GM12878 (cell line): ENCODE data around the gene SAMD4A. TPM values are rescaled to one million over a fixed set of nuclear protein-coding genes. Genes with fewer than 3 reads are reported as not detected.

ENCODE experiments used
- ATAC-seq: fragments of 200-7000 bp; cut with Tn5 transposase; 3 replicates; pipeline ENCODE4 v1.9.1; 2020; ENCODE audit warnings: mild to moderate bottlenecking, moderate library complexity
- BruUV-seq: library from RNA; stranded (reverse); fragments of 400-500 nt; replicated peaks from 2 replicates; lab custom pipeline; 2021; lab: Mats Ljungman, UMichigan
- CTCF ChIA-PET: fragments of 300-600 bp; sonication (Branson Sonifier 250); formaldehyde crosslinking; extraction: SDS; loops from one replicate; lab custom pipeline; 2021; ENCODE audit warnings: inconsistent platforms; lab: Yijun Ruan, JAX
- POLR2A ChIA-PET: fragments of 350-600 bp; formaldehyde crosslinking; extraction: SDS; loops from one replicate; lab custom pipeline; 2021; ENCODE audit warnings: inconsistent platforms; lab: Charles Lee
- RAD21 ChIA-PET: fragments of 300-600 bp; sonication (Branson Sonifier 250); formaldehyde crosslinking; loops from one replicate; lab custom pipeline; 2023; ENCODE audit warnings: antibody characterized with exemption; ENCODE audit not compliant: unreplicated experiment; lab: Charles Lee
- SMC1A ChIA-PET: fragments of 300-600 bp; sonication (Branson Sonifier 250); formaldehyde crosslinking; loops from one replicate; lab custom pipeline; 2023; ENCODE audit not compliant: unreplicated experiment, uncharacterized antibody; lab: Charles Lee
- DNase-seq: peaks from one replicate; pipeline ENCODE4 v3.0.0-alpha.2; 2011; ENCODE audit warnings: low read depth, low spot score
- FAIRE-seq: peaks from 3 replicates; lab custom pipeline; 2011; peaks lifted over from hg19 to GRCh38; lab: Jason Lieb, UNC
- H2AFZ ChIP-seq: 2 replicates; pipeline ENCODE4 v1.6.0; 2011; ENCODE audit warnings: low read depth, low read length, control low read depth; ENCODE audit not compliant: control insufficient read depth
- H3K27ac ChIP-seq: 2 replicates; pipeline ENCODE4 v1.5.1; 2011; ENCODE audit warnings: control low read depth; ENCODE audit not compliant: control insufficient read depth, insufficient read depth
- H3K27me3 ChIP-seq, 2 experiments: replicated peaks in 1 of 2; 2 replicates each; pipeline versions ENCODE4 v1.6.0 to v1.6.1; 2011; ENCODE audit warnings: low read length in 1 of 2; ENCODE audit not compliant: control insufficient read depth in 2 of 2, insufficient read depth in 2 of 2
- H3K36me3 ChIP-seq, 2 experiments: 2 replicates each; pipeline ENCODE4 v1.5.1; 2011; ENCODE audit warnings: low read length in 1 of 2; ENCODE audit not compliant: control insufficient read depth in 2 of 2, insufficient read depth in 2 of 2
- H3K4me1 ChIP-seq: 2 replicates; pipeline ENCODE4 v1.6.1; 2011; ENCODE audit warnings: mild to moderate bottlenecking, low read length, moderate library complexity, mixed read lengths; ENCODE audit not compliant: control insufficient read depth, insufficient read depth
- H3K4me2 ChIP-seq: 2 replicates; pipeline ENCODE4 v1.6.0; 2011; ENCODE audit warnings: control low read depth; ENCODE audit not compliant: control insufficient read depth, insufficient read depth
- H3K4me3 ChIP-seq: fragments of 200-600 bp; sonication (generic); 2 replicates; pipeline ENCODE4 v1.5.1; 2016
- H3K79me2 ChIP-seq: 2 replicates; pipeline ENCODE4 v1.6.0; 2011; ENCODE audit warnings: low read length; ENCODE audit not compliant: control insufficient read depth, insufficient read depth
- H3K9ac ChIP-seq: 2 replicates; pipeline ENCODE4 v1.8.0; 2011; ENCODE audit warnings: low read length, control low read depth, mixed read lengths; ENCODE audit not compliant: control insufficient read depth, insufficient read depth
- H3K9me3 ChIP-seq: replicated peaks from 3 replicates; pipeline ENCODE4 v1.5.1; 2011; ENCODE audit warnings: mild to moderate bottlenecking, low read length; ENCODE audit not compliant: control insufficient read depth, insufficient read depth
- H4K20me1 ChIP-seq: 2 replicates; pipeline ENCODE4 v1.6.0; 2011; ENCODE audit not compliant: control insufficient read depth, insufficient read depth
- ASH2L ChIP-seq: fragments of 300-600, 200-600 bp; sonication (generic); IDR thresholded peaks from 2 replicates; pipeline ENCODE4 v1.6.1; 2017; ENCODE audit warnings: low read depth, mild to moderate bottlenecking, borderline replicate concordance
- BCL11A ChIP-seq: IDR thresholded peaks from 2 replicates; pipeline ENCODE4 v1.6.1; 2011; ENCODE audit warnings: low read depth, low read length
- CBFB ChIP-seq: IDR thresholded peaks from 2 replicates; pipeline ENCODE4 v1.6.1; 2016; ENCODE audit warnings: antibody characterized with exemption, low read depth
- CREM ChIP-seq: IDR thresholded peaks from 2 replicates; pipeline ENCODE4 v1.6.1; 2014; ENCODE audit warnings: antibody characterized with exemption, low read depth
- E4F1 ChIP-seq: fragments of 450-650 bp; IDR thresholded peaks from 2 replicates; pipeline ENCODE4 v1.6.1; 2018; ENCODE audit warnings: borderline replicate concordance, mild to moderate bottlenecking; ENCODE audit not compliant: partially characterized antibody
- ETV6 ChIP-seq, 2 experiments: fragments of 450-650 bp in 1 of 2; IDR thresholded peaks in 1 of 2; conservative IDR thresholded peaks in 1 of 2; 2 replicates each; pipeline ENCODE4 v1.6.1; 2014; ENCODE audit warnings: antibody characterized with exemption in 1 of 2, borderline replicate concordance in 1 of 2, low read depth in 1 of 2, mild to moderate bottlenecking in 1 of 2, moderate library complexity in 1 of 2
- EZH2 ChIP-seq: IDR thresholded peaks from 2 replicates; pipeline ENCODE4 v1.6.1; 2012; ENCODE audit warnings: low read depth, mild to moderate bottlenecking, control low read depth, inconsistent platforms, low read length, borderline replicate concordance; ENCODE audit not compliant: control insufficient read depth
- JUND ChIP-seq: IDR thresholded peaks from 2 replicates; pipeline ENCODE4 v1.6.1; 2012; ENCODE audit warnings: low read depth, mild to moderate bottlenecking, low read length, improper control_type of control experiment, moderate library complexity
- NBN ChIP-seq: fragments of 450-650 bp; IDR thresholded peaks from 2 replicates; pipeline ENCODE4 v1.6.1; 2016
- PKNOX1 ChIP-seq: fragments of 450-650 bp; IDR thresholded peaks from 2 replicates; pipeline ENCODE4 v1.6.1; 2016; ENCODE audit warnings: mild to moderate bottlenecking
- POU2F2 ChIP-seq: IDR thresholded peaks from 3 replicates; pipeline ENCODE4 v1.6.1; 2011; ENCODE audit warnings: low read depth, mild to moderate bottlenecking, low read length, borderline replicate concordance
- RBBP5 ChIP-seq: fragments of 200-600 bp; sonication (generic); conservative IDR thresholded peaks from 2 replicates; pipeline ENCODE4 v1.6.1; 2016
- RCOR1 ChIP-seq: conservative IDR thresholded peaks from 2 replicates; pipeline ENCODE4 v1.6.1; 2012; ENCODE audit warnings: low read depth, low read length, improper control_type of control experiment
- RUNX3 ChIP-seq: IDR thresholded peaks from 2 replicates; pipeline ENCODE4 v1.6.1; 2012; ENCODE audit warnings: low read length, inconsistent platforms
- SIN3A ChIP-seq: IDR thresholded peaks from 2 replicates; pipeline ENCODE4 v1.6.1; 2012; ENCODE audit warnings: low read depth, low read length, improper control_type of control experiment
- TBL1XR1 ChIP-seq: IDR thresholded peaks from 2 replicates; pipeline ENCODE4 v1.6.1; 2012; ENCODE audit warnings: low read depth, low read length, improper control_type of control experiment
- TCF3 ChIP-seq: IDR thresholded peaks from 2 replicates; pipeline ENCODE4 v1.6.1; 2012; ENCODE audit warnings: low read depth, mild to moderate bottlenecking, low read length, borderline replicate concordance; ENCODE audit not compliant: insufficient read depth
- WRNIP1 ChIP-seq: IDR thresholded peaks from 2 replicates; pipeline ENCODE4 v1.6.1; 2011; ENCODE audit warnings: low read depth, low read length, improper control_type of control experiment, borderline replicate concordance
- WGBS: methylation state at CpG from one replicate; pipeline ENCODE4 v1.1.6; 2016; ENCODE audit warnings: low lambda C conversion rate; ENCODE audit not compliant: insufficient replicate concordance, insufficient coverage; ENCODE audit errors: missing lambda C conversion rate; 5-methylcytosine and 5-hydroxymethylcytosine counted together
- in situ Hi-C: fragments of 300-500 bp; cut with MboI; formaldehyde crosslinking; loops from 9 replicates; pipeline ENCODE4 v1.14.3; 2018; ENCODE audit warnings: mixed read lengths
- intact Hi-C: fragments of 100-400 bp; cut with micrococcal nuclease; formaldehyde crosslinking; loops from one replicate; pipeline ENCODE4 v1.14.2; 2022; ENCODE audit not compliant: unreplicated experiment
- polyA plus RNA-seq, 11 experiments: library from polyadenylated mRNA; depleted of rRNA in 4 of 11; unstranded in 6 of 11; stranded (reverse) in 5 of 11; fragments of >200 nt; fragmentation: Nextera tagmentation in 4 of 11; fragmentation: Illumina TruSeq in 1 of 11; extraction: Ambion mirVana in 4 of 11; extraction: Trizol in 1 of 11; gene quantifications; 1 replicate in 1 of 11; 2 replicates in 10 of 11; pipeline versions ENCODE4 v1.2.1 to v1.2.3, GENCODE V29; 2011 to 2016; ENCODE audit warnings: inconsistent platforms in 2 of 11, missing spikeins in 2 of 11, low read depth in 1 of 11
- total RNA-seq, 4 experiments: library from RNA; depleted of rRNA in 3 of 4; stranded (reverse); fragments of >200 nt in 3 of 4; fragmentation: Illumina TruSeq in 1 of 4; extraction: Trizol in 1 of 4; gene quantifications; 2 replicates each; pipeline versions ENCODE4 v1.2.1 to v1.2.3, GENCODE V29; 2013 to 2021
- TF ChIP-seq, protein P1 (sequence below): fragments of 450-650 bp; IDR thresholded peaks from 2 replicates; pipeline ENCODE4 v1.6.1; 2014; ENCODE audit warnings: mild to moderate bottlenecking
- TF ChIP-seq, protein P2 (sequence below): IDR thresholded peaks from 2 replicates; pipeline ENCODE4 v1.6.1; 2012; ENCODE audit warnings: low read length, inconsistent platforms

SAMD4A gene
- total and polyA plus RNA-seq, 10 of the 15 experiments (the other 5 are each of a cell fraction or from before 2014, with no cell fraction given): 0.05 to 0.56 (median 0.31) TPM

- Histone ChIP-seq H3K4me3 (no peak overlapping the region), H3K27ac (no peak overlapping the region), H3K9ac (no peak overlapping the region), H2AFZ (no peak overlapping the region), H3K4me1 (peaks cover 25% of the 10 kb centered on the region), H3K9me3 (no peaks in the 10 kb centered on the region; the same call in 1 of the 3 replicates), H3K36me3 (no peaks in the 10 kb centered on the region), H3K79me2 (no peaks in the 10 kb centered on the region), H3K27me3 (no peaks in the 10 kb centered on the region), H4K20me1 (no peaks in the 10 kb centered on the region), H3K4me2 (peak overlapping the region; percentile 19; the same call in 1 of the 2 replicates)
- in situ Hi-C loops (no loop called here), intact Hi-C loops (no loop called here)
- 0% methylated on average over 2 of the region's 2 CpGs for WGBS
- peak; percentile 70 for DNase-seq
- ChIA-PET CTCF (interaction anchor here (1.6 kb wide), 1 partner anchor 16 kb away, joined by 4 read pairs; no protein-coding TSS in a partner anchor), POLR2A (no interaction called here), SMC1A (interaction anchor here (1.5 kb wide), 1 partner anchor 46 kb away, joined by 3 read pairs; no protein-coding TSS in a partner anchor), RAD21 (no interaction called here)
- ATAC-seq: peak; percentile 97
- no TSS peak for BruUV-seq
- no peak for FAIRE-seq
- TF ChIP-seq, protein P1, sequence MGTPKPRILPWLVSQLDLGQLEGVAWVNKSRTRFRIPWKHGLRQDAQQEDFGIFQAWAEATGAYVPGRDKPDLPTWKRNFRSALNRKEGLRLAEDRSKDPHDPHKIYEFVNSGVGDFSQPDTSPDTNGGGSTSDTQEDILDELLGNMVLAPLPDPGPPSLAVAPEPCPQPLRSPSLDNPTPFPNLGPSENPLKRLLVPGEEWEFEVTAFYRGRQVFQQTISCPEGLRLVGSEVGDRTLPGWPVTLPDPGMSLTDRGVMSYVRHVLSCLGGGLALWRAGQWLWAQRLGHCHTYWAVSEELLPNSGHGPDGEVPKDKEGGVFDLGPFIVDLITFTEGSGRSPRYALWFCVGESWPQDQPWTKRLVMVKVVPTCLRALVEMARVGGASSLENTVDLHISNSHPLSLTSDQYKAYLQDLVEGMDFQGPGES: no peak
- no peak for TF ChIP-seq E4F1
- TF ChIP-seq RBBP5: no peak
- peak; percentile 72 for TF ChIP-seq RUNX3
- TF ChIP-seq NBN: no peak
- peak in 1 of 2 experiments; percentile 22; a peak in 1 of 4 replicates for TF ChIP-seq ETV6 (conservative IDR thresholded peaks at IDR 0.05 in 1 of 2, IDR thresholded peaks at IDR 0.05 in 1 of 2; ENCODE audit: borderline replicate concordance in 1 of 2, low read depth in 1 of 2)
- TF ChIP-seq, protein P2, sequence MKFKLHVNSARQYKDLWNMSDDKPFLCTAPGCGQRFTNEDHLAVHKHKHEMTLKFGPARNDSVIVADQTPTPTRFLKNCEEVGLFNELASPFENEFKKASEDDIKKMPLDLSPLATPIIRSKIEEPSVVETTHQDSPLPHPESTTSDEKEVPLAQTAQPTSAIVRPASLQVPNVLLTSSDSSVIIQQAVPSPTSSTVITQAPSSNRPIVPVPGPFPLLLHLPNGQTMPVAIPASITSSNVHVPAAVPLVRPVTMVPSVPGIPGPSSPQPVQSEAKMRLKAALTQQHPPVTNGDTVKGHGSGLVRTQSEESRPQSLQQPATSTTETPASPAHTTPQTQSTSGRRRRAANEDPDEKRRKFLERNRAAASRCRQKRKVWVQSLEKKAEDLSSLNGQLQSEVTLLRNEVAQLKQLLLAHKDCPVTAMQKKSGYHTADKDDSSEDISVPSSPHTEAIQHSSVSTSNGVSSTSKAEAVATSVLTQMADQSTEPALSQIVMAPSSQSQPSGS: peak; percentile 24; the same call in 1 of the 2 replicates
- TF ChIP-seq RCOR1: no peak
- TF ChIP-seq TCF3: no peak
- TF ChIP-seq SIN3A: no peak
- no peak for TF ChIP-seq POU2F2
- no peak for TF ChIP-seq TBL1XR1
- no peak for TF ChIP-seq CBFB
- no peak for TF ChIP-seq WRNIP1
- no peak for TF ChIP-seq EZH2
- 0 out of 2 replicates have a peak, but pooled peaks have one; percentile 31 for TF ChIP-seq JUND
- no peak for TF ChIP-seq BCL11A
- no peak for TF ChIP-seq PKNOX1
- no peak for TF ChIP-seq ASH2L
- peak; percentile 55; the same call in 1 of the 2 replicates for TF ChIP-seq CREM
Measured at GRCh38 chr14:54709444-54709843, 142.5 kb downstream of the SAMD4A start.
